HG03558 (cell line): ENCODE measurements around the gene TCERG1L.
"Not testable (repeated sequence)": the region's sequence is repeated elsewhere in the genome, so short reads cannot be mapped to it uniquely, and the experiment has no call there.

Experiments
- ATAC-seq: cut with Tn5 transposase; IDR thresholded peaks from one replicate; pipeline ENCODE4 v1.9.1; 2021; ENCODE audit warnings: moderate number of reproducible peaks; ENCODE audit not compliant: unreplicated experiment; ENCODE audit errors: extremely low read depth

Gene TCERG1L

DNA sequence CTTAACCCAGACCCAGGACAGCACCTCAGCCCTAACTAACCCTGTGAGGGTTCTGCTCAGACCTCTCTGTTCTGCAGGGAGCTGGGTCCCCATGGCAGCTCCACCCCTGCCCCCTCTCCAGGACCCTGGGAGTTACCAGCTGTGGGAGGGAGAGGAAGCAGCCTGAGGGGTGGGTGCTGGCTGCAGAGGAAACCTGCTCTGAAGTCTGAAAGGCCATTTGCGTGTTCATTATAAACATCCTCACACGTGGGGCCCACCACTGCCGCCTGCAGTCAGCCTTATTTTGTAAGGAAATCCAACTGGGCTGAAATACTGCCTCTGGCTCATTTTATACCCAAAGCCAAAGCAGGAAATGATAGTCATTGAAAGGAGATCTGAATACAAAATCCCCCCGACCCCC, 195.7 kb downstream of the TCERG1L start:
- ATAC-seq, result no peak

DNA sequence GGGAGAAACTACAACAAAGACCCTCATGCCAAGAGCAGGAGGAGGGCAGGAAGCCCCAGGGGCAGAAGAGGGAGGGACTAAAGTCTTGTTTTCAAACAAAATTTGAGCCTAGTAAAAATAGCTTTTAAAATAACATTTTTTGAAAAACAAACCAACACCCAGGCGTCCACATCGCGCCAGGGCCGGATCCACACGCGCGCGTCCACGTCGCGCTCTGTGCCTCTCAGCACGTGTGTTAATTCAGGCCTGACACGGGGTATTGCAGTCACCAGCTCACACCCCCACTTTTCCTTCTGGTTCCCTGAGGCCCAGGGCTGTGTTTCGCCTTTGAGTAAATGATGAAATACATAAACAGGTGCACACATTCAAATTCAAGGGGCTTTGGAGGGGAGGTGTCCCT, 196.2 kb downstream of the TCERG1L start:
- no peak for ATAC-seq

DNA sequence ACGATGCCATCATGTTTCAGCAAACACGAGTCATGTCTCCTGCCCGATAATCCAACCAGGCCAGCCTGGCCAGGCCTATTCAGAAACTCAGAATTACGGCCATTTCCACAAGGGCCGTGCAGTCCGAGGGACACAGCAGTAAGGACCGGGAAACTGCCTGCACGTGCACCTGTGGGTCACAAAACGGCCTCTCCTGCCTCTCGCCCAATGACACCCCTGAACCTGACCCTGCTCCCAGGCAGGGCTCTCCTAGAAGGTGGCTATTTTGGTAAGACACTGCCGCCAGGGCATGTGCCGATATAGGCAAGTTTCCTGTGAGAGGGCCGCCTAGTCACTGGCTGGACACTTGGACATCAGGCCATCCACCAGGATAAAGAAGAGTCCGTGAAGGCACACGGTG, 196.7 kb downstream of the TCERG1L start:
- no peak for ATAC-seq

DNA sequence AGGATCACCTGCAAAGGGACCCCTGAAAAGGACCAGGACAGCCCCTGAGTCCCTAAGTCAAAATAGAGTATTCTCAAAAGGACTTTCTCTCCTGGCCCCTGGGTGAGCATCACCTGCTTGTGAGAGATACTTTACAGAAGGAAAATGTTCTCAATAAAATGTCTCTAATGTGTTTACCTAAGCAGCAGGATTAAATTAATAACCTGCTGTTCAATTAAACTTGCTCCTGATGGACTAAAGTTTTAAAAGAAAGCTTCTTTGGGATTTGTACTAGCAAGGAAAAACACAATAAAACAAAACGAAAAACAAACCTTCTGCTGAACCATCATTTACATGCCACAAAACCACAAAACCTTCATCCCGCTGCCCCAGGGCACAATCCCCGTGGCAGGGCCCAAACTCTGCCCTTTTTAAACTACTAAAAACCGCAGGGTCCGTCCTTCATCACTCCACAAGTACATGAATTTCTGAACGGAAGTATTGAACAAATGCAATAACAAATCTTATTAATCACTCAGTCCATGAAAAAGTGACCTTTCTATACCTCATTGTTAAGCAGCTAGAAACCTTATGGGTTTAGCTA, 197.7 kb downstream of the TCERG1L start:
- no peak for ATAC-seq

DNA sequence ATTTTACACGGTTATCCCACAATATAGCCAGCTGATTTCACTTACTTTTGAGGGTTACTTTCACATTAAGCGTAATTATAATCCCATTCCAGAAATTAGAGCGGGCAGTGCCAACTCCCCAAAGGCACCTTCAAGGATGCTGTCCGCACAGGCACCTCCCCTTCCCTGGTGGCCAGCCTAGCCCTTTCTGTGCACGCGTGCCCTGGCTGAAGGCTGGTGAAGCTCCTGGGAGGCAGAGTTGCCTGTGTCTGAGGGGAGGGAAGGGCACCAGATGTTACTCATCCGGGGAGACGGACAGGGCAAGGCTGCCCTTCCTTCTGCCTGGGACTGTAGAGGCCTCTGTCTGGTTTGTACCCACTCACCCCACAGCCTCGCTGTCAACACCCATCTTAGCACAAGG, 198.4 kb downstream of the TCERG1L start:
- ATAC-seq, result no peak

DNA sequence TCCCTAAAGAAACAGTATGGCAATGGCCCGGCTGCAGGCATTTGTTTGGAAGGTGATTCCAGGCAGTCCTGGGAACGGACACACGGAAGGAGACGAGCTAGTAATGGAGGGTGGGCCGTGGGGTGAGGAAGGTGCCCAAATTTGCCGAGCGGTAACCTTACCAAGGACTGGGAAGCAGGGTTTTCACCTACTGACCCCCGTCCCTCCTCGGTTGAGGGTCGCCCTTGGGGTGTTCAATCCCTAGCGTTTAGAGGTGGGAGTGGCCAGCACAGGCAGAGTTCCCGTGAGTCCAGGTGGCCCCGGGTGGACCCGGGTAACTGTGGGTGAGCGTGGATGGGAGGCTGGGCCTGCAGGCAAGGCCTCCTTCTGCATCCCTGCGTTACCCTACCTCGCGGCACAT, 198.8 kb downstream of the TCERG1L start:
- ATAC-seq, result no peak

DNA sequence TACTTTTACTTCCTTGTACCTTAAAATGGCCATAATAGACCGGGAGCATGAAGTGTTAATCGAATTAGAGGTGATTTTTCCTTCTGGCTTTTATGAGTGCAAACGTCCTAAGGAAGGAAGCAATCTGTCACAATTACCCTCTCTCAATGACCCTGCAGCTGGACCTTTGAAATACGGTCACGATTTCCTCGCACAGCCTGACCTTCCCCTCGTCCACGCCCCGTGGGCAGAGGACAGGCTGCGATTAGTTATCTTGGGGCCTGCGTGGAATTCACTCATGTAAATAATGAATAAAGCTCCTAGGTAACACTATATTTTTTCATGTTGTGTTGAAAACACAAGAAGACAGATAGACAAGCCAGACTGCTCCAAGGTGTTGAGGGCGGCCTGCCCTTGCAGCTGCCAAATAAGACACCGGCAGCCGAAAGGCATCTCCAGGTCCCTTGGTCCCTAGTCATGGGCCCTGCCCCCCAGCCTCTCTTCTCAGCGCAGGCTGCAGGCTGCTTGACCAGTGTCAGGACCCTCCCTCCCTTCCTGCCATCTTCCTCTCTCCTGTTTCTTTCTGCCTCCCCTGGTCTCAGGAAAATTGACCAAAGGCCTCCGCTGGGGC, 199.9 kb downstream of the TCERG1L start:
- no peak for ATAC-seq

DNA sequence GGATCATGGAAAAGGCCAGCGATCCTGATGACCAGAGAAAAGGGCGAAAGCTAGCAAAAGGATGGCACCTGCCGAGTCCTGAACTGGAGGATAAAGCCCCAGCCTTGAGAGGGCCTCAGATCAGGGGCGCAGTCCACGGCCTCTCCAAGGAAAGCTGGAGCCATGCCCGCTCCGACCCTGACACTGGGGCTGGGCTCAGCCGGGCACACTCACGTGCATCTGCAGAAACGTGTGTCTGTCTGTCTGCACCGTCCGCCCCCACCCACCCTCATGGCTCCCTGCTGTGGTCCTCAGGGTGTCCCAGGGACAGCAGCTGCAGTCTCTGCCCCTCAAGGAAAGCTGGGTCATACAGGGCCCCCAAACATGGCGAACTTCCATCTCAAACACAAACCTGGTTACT, 200.5 kb downstream of the TCERG1L start:
- no peak for ATAC-seq

DNA sequence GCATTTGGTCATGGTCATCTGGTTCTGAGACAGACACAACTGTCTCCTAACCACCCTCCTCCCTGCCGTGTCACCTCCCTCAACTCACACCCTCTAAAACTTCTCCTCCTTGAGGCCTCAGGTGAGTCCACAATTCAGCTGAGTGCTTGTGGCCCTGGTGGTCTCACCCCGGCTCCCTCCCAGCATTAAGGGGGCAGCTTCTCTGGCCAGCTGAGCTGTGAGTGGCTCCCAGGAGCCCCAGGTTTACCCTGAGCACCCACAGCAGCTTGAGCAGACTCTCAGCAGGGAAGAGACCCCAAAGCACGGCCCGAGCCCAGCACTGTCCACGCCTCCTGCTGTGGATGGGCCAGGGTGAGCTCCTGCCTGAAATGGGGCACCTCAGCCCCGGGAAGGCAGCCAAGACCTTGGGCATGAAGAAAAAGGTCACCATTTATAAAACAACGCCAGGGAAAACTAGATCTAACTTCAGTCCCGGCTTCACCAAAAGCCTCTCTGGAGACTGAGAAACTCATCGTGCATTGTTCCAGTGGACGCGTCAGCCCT, 201.2 kb downstream of the TCERG1L start:
- no peak for ATAC-seq

DNA sequence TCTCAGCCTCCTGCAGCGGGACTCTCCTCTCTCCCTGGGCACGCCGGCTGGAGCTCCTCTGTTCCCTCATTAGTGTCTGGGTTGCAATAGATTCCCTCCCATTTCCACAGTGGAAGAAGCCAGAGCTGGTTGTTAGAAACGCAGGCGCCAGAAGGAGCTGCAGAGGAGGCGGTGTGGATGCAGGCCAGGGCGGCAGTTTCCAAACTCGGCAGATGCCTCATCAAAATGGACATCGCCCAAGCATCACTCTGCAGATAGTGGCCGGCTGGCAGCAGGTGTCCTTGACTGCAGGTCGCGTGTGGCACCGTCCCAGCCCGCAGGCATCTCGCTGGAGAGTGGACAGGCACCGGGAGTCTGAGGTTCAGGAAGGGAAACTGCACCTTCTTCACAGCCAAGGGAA, 201.8 kb downstream of the TCERG1L start:
- no peak for ATAC-seq

DNA sequence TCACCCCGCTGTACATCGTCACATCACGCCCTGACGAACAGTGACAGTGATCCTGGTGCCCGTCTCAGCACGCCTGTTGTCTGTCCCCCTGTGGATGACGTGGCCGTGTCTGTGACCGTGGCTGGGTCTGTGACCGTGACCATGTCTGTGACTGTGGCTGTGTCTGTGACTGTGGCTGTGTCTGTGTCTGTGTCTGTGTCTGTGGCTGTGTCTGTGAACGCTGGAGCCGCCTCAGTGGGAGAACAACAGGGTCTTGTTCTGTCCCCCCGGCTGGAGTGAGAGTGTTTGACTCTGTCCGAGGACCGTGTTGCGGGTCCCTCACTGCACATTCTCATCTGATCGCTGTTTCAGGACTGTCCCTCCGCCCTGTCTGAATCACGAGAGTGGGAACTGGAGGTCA, 202.2 kb downstream of the TCERG1L start:
- no peak for ATAC-seq

DNA sequence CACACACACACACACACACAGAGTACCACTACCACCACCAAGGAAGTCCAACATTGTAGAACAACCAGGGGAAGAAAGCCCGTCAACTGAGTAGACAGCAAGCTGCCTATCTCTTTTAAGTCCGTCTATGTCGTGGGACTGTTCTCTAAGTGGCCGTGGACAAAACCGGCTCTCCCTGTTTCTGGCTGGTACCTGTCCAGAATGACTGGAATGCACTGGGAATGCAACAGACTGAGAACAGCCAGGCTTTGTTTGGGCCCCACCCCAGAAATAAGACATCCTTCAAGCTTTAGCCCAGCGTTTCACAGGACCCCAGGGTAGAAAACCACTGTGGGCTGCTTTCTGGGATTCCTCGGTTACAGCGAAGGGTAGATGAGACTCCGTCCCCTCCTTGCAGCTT, 203.6 kb downstream of the TCERG1L start:
- no peak for ATAC-seq

DNA sequence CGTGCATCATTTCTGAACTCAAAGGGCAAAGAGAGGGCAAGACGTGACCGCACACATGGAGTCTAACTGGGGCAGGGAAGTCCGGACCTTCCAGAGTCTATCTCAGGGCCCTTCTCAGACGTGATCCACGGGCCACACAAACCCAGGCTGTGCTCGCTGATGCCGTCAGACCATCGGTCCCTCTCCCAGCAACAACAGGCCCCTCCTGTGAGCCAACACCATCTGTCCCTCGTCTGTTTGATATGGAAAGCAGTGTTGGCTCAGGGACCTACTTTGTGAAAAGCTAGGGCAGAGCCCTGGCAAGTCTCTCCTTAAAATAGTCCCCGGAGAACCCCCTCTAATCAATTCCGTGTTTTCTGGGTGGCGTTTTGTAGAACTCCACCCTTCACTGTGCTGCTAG, 208.8 kb downstream of the TCERG1L start:
- no peak for ATAC-seq

DNA sequence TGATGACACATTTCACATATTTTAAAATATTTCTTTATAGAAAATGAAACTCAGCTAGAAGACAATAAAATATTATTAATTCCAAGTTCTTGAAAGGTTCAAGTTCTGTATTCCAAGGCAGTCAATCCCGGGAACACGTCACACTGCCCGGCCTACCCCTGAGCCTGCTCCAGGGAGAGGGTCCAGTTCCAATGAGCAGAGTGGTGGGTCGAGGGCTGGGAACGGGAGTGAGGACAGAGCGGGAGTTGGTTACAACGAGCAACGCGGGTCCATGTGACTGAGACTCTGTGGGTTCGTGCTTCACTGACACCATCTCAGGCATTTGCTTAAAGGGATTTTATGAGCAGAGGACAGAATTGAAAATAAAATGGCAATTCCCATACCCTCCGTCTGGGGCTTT, 209.4 kb downstream of the TCERG1L start:
- ATAC-seq, result no peak

DNA sequence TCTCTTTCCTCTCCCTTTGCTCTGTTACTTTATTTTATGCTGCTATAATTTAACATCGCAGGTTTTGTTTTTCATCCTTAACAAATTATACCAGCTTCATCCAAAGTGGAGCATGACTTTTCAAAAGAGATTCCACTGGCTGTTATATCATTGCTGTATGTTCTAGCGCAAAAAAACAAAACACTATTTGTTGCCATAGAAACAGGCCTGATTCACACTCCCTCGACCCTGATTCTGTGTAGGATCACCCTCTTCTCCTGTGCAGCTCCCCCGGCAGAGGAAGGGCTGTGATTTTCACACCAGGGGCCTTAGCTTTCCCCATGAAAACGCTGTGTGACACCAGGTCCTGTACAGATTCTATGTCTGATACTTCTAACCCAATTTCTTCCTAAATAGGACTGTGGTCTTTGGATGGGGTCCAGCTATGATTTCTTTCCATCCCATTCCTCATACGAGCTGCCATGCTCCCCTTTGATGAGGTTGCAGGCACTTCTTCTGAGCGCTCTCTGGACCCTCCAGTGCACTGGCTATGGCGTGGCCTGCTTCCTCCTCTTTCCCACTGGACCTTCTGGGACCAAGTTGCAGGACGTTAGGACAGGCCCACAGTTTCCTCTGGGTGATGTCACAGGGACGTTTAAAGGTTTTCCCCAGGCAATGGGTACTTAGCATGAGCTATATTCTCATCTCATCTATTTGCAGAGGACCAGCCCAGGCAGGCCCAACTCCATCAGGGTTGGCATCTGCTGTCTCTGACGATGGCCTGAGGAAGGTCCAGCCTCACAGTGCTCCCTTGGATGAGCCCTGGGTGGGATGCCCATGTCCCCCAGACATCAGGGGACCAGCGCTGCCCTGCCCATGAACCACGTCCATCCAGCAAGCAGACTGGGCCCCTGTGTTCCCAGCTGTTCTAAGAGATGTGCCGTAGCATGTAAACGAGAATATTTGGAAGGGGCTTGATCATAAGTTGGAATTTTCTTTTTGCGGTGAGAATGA, 210.8 kb downstream of the TCERG1L start:
- not testable (repeated sequence) for ATAC-seq

DNA sequence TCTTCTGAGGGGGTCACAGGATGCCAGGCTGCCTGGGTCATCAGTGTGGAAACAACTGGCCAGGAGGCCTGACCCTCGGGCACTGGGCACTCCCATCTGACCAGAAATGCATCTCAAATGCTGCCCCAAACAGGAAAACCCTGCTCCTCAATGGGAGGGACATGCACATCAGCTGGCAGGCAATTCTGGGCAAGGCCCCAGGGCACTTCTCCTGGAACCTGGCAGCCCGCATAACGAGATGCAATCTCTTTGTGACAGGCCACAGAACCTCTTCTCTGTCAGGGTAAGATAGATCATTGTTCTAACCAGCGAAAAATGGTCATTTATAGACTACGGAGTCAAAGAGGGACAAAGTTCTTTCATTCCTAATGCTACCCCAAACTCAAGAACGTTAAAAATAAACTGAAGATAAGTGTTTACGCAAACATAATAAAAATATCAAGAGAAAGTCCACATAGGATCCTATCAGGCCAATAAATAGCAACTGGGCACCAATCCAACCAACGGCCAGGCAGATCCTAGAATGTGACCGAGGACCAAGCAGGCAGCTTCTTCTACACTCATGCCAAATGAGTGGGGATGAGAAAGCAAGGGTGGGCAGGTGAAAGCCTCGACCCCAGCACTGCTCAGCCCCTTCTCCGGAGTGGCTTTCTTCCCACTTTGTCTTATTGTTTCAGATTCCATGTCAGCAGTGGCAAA, 212.3 kb downstream of the TCERG1L start:
- ATAC-seq, result no peak

DNA sequence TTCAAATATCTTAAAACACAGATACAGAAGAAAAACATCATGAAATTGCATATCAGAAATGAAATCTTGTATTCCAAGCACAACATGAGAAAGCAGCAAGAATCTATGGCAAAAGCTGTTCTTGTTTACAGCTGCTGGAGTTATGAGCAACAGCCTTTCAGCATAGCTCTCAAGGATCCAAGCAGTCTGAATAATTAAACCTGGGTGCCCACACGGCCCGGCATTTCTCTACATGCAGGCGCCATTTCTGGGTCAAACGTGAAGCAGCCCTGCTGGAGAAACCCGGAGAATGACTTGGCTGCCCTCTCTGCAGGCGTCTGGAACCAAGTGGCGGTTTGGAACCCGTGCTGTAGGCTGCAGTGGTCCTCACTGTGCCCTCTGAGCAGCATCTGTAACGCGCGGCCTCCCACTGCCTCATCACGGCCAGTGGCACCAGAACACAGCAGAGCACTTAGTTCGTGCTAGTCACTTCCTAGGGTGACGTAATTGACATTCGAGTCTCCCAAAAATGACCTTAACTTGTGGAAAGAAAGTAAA, 213.0 kb downstream of the TCERG1L start:
- ATAC-seq, result no peak

DNA sequence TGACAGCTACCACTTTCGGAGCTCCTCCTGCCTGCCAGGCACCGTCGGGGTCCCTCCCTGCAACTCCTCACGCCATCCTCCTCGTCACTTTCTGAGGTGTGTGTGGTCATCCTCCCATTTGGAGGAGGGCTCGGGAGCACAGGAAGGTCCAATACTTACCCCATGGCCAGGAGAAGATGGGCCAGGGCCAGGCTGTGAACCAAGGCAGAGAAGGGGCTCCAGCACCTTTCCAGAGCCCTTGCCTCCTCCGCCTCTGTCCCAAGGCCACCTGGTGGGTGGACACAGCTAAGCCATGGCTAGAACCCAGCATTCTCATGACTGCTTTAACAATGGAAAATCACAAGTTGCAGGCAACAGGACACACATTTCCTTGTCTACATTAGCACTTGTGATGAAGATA, 215.5 kb downstream of the TCERG1L start:
- ATAC-seq, result no peak

DNA sequence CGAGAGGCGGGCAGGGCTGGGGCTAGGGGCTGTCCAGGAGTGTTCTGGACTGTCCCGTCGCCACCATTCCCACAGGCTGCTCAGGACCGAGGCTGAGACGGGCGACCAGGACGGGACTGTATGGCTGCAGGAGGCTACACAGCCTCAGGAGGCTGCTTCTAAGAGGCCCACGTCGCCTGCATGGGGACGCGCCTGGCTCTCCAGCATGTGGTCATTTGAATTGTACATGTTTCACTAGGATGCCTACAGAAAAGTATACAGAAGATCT, 216.3 kb downstream of the TCERG1L start:
- no peak for ATAC-seq

DNA sequence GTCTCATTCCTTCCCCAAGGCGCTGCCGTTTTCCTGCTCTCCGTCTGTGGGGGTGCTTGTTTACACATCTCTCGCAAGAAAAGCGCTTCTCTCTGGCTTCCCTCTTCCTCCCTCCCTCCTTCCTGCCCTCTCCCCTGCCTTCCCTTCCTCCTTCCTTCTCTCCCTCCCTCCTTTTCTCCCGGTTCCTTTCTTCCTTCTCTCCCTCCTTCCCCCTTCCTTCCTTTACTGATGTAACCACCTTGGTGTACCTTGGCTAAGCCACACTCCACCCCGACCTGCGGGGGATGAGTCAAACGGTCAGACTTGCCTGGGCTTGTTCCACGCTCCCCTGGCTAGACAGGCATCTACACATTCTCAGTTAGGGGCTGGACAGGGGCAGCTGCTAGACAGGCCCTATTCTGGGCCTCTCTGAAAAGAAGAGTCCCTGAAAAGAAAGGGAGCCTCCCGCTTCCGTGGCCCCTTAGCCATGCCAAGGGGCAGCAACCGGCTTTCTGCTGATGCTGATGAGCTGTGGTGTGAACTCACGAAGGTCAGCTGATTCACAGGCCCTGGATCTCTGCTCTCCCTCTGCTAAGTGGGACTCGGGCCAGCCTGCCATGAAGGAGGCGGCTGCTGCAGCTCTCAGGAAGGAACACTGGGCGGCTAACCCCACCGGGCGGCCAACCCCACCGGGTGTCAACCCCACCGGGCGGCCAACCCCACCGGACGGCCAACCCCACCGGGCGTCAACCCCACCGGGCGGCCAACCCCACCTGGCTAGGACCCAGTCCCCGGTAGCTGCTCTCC, 216.8 kb downstream of the TCERG1L start:
- ATAC-seq, result no peak
